Measurements from ENCODE around the gene GRID1. TPM values are rescaled to one million over a fixed set of nuclear protein-coding genes. Genes with fewer than 3 reads are reported as not detected.
A peak's percentile ranks its signal among the peaks of the same experiment; 100 is the strongest.

The GRID1 gene
- total RNA-seq, 1 donor from 2014 or later: under 0.01 TPM

DNA sequence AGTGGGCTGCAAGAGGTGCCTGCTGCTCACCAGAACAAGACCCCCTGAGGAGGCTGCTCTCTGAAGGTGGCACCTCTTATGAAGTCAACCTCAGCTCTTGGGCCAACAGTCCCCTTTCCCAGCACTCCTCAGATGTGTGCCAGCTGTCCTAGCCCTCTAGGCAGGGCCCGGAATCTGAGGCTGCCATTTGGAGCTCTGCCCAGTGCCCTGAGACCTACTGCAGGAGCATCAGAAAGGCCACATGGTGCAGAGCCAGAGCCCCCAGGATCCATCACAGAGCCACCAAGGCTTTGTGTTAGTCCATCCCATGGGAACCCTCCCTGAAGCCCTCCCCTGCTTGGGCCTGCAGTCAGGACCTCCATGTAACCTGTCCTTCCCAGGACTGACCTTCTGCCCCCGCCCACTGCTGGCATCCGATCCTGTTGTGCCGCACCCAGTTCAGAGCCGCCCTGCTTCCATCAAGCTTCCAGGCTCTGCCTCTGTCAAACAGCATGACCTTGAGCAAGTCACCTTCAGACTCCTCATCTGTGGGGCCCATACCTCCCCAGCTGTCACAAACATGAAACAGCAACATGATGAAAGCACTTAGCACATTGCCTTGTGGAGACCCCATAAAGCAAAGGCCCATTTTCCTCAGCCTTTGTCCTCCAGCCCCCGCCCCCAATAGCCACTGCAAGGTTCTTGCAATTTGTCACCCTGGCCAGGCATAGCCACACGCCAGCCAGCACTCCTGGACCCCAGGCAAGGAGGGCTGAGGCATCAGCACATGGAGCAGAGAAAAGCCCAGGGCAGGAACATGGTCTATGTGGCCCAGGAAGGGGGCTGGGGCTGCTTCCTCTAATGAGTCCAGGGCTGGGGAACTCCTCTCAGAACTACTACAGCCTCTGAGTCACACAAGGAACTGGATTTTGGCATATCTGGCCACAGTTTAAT, 51.7 kb downstream of the GRID1 start:
- DNase-seq (ENCODE audit: low read depth in 2 of 2): no peak

DNA sequence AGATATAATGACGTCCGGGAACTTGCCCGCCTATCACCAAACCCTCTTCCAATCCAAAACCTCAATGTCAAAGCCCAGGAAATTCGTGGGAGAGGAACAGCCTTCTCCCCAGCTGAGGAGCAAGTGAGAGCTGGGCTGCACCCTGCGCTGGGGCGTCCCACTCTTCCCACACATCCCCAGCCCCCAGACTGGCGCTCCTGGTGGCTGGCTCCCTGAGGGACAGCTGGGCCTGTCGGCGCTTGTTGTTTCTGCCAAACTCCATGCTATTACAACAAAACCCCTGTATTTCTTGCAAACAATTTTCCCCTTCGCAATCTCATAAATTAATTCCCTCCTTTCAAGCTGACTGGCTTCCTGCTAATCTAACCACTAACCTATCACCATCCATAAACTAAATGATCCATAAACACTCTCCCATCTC, 53.0 kb downstream of the GRID1 start:
- DNase-seq (ENCODE audit: low read depth in 2 of 2): no peak

DNA sequence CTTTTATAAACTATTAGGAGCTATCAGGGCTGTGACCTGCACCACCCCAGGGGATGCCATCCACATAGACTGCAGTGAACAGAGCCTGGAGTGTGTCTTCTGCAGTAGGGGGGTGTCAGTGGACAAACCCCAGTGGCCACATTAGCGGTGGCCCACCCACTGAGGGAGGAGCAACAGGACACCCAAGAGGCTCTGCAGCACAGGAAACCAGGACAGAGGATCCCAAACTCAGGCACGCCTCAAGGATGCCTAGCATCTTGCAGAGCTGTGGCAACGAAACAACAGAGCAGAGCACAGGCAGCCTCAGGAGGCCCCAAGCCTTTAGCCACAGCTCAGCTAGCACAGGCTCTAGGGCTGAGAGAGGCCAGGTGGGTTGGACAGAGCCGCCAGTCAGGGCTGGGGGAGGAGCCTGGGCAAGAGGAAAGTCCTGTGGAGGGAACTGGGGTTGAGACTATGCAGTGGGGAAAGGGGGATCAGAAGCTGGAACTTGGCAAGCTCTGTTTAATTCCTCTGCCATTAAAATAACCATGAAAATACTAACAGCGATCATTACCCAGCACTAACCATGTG, 53.8 kb downstream of the GRID1 start:
- no peak for DNase-seq (ENCODE audit: low read depth in 2 of 2)

DNA sequence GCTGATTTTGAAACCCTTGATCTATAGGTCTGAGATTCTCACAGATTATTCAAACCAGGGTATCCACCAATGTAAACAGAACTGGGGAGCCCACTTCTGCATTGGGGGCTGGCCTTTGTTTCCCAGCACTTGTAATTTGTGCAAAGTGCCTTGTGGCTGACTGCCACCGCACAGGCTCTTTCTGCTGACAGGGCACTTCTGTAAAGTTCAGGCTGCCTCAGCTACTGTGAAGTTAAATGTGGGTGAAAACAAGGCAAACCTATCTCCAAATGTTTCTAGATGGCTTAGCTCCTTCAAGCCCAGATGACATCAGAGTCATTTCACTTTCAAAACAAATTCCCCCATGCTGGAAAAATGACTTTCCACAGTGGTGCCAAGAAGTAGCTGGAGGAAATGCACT, 54.7 kb downstream of the GRID1 start:
- DNase-seq (ENCODE audit: low read depth in 2 of 2): no peak

DNA sequence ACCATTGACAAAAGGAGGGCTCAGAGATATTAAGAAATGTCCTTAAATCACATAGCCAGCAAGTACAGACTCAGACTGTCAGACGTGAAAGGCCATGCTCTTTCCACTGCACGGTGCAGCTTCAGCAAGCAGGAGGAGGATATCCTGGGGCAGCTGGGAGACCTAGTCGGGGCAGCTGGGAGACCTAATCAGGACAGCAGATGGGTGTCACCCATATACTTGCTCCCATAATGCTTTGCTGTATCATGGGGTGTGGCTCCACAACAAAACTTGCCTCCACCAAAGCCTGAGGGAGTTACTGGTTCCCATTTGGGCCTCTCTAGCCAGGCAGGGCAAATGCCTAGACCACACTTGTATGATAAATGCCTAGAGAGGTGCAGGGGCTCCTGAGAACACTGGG, 55.4 kb downstream of the GRID1 start:
- no peak for DNase-seq (ENCODE audit: low read depth in 2 of 2)

DNA sequence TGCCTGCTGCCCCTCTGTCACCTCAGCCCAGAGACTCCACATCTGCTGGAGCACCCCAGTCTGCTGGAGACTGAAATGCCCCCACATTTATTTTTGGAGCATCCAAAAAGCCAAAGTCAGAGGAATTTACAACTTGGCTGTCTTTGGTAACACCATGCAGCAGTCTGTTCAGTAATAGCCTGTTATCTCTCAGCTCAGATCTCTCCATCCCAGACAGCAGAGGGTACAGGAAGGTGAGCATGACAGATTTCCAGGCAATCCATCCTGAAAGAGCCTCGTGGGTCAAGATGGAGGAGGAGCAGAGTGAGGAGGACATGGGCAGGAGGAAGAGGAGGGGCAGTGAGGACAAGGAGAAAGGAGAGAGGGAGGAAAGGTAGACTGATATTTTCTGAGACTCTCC, 55.9 kb downstream of the GRID1 start:
- no peak for DNase-seq (ENCODE audit: low read depth in 2 of 2)

DNA sequence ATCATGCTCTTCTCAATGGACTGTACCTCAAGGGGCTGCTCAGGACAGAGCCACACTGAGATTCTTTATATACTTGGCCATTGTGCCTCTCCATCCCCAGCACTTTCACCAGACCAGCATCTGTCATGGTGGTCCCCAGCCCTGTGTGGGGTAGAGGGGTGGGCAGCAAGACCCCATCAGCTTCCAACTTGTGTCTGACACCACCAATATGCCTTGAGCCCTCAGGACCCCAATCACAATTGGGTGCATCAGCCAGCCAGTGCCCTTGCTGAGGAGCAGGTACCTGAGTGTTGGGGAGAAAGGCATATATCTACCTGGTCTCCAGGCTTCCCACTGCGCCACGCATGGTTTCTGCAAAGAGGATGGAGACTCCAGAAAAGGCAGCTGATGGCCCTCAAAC, 56.3 kb downstream of the GRID1 start:
- DNase-seq (ENCODE audit: low read depth in 2 of 2): no peak

DNA sequence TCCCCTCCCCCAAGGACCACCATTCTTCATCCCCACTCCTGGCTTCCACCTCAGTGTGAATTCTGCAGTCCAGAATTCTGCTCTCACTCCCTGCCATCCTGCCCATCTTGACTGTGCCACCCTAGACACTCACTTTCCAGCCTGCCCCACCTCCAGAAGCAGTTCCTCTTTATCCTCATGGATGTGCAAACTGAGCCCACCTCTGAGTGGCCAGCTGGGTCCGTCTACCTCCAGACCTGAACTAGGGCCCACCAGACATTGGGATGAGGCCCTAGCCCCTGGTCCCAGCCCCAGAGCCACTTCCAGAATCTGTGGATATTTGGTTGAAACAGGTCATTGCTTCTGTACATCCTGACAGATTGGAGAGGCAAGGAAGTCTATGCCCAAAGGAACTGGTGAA, 58.5 kb downstream of the GRID1 start:
- no peak for DNase-seq (ENCODE audit: low read depth in 2 of 2)

DNA sequence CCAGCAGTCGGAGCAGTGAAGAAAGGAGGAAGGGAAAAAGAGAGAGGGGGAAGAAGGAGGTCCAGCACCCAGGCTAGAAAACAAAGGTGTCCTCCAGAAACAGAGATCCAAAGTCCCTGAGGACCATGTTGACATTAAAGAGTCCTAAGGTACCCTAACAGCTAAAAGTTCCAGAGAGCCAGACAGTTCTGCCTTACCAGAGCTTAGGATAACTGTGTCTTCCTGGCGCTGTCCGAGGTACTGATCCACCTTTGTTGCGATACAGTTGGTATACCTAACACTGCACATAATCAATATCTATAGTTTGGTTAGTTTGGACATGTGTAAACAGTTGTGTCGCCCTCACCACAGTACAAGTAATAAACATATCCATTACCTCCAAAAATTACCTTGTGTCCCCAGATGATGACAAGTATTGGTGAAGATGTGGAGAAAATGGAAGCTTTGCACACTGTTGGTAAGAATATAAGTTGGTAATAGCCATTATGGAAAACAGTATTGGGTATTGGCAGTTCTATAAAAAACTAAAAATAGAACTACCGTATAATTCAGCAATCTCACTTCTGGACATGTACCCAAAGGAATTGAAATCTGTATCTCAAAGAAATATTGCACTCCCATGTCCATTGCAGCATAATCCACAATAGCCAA, 59.8 kb downstream of the GRID1 start:
- peak; percentile 2 to 25 for DNase-seq (ENCODE audit: low read depth in 2 of 2)

DNA sequence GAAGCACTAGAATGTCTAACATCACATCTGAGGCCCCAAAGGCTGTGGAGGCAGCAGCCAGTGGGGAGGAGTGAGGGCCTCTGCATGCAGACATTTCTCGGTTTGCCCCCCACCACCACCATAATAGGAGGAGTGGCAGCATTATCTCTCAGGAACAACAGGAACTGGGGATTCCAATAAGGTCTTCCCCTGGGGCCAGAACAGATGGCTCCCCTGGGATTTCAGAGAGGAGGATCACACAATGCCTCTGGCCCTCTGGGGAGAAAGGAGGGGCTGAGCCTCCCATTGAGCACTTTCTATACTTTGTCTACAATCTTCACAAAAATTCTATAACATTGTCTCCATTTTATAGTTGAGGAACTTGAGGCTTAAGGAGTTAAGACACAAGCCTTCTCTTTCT, 61.1 kb downstream of the GRID1 start:
- no peak for DNase-seq (ENCODE audit: low read depth in 2 of 2)

DNA sequence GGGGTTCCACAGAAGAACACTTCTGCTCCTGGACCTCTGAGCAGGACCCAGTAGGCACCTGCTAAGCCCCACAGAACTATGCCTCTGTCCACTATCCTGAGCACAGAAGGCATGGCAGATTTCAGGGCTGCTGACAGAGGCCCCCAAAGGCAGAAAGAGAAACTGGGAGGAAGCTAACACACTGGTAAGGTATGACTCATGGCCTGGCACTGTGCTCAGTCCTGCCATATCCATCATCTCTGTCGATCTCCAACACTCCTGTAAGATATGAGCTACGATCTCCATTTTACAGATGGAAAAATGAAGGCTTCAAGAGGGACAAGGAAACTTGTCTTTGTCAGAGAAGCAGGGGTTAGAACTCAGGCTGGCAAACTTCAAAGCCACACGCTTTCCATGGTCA, 62.2 kb downstream of the GRID1 start:
- no peak for DNase-seq (ENCODE audit: low read depth in 2 of 2)

DNA sequence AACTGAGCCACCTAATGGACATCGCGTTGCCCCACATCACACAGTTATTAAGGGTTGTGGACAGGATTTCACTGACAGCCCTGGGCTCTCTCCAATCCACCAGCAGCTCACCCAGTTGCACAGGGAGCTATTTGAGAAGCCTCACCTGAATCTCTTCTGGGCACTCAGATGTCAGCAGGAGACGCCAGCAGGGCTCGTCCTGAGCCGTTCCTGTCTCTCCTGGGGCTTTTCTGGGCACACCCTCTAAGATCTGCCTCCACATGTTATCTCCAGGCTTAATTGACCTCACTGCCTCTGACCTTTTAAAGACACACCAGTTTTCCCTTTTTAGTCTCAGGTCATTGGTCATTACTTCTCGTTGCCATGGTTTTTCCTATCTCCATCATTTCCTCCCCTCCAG, 63.0 kb downstream of the GRID1 start:
- DNase-seq (ENCODE audit: low read depth in 2 of 2): no peak

DNA sequence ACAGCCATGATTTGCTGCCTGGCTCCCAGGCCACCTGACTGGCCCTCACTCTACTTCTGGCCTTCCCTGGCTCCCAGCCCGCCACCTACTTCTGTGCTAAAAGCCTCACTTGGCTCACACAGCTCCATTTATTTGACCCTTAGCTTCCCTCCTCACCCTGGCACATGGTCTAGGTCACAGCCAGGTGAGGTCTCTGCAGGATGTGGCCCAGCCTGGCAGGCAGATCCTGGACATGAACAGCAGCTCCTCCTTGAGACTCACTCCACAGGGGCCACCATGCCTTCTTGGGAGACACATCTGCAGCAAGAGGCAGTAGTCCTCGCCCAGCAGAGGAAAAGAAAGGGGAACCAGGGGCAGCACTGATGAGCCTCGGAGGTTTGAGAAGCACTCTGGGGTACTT, 64.6 kb downstream of the GRID1 start:
- DNase-seq (ENCODE audit: low read depth in 2 of 2): no peak

DNA sequence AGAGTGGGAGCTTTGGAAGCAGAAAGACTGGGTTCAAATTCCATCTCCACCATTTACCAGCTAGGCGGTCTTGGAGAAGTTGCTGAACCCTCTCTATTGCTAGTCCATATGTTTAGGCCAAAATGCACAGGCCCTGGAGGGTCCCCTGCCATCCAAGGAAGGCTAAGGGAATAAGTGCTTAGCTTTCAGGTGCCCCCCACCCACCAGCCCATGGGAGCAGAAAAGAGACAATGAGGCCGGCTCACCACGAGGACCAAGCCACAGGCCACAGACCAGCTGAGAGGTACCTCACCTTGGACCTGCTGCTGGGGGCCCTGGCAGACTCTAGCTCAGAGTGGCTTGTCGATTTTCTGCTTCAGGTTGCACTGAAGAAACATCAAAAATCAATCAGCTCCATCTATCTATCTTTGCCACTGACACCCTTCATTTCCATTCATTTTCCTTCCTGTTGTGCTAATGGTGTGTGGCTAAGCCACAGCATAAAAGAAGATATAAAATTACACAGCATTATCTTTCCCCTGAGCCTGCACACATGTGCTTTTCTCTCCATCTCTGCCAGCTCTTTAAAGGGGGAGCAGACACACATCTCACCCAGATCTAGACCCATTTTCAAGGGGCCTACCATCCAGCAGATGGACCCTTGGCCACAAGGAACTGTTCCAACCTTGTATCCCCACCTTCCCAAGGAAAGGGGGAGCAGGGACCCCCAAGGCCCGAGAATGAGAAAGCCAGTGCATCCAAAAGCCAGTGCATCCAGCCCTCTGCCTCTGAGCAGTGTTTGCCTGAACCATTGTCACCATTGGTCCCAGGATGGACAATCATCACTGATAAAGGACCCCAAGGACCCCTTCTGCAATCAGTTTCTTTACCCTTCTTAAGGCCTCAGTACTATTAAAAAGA, 65.4 kb downstream of the GRID1 start:
- DNase-seq (ENCODE audit: low read depth in 2 of 2): no peak

DNA sequence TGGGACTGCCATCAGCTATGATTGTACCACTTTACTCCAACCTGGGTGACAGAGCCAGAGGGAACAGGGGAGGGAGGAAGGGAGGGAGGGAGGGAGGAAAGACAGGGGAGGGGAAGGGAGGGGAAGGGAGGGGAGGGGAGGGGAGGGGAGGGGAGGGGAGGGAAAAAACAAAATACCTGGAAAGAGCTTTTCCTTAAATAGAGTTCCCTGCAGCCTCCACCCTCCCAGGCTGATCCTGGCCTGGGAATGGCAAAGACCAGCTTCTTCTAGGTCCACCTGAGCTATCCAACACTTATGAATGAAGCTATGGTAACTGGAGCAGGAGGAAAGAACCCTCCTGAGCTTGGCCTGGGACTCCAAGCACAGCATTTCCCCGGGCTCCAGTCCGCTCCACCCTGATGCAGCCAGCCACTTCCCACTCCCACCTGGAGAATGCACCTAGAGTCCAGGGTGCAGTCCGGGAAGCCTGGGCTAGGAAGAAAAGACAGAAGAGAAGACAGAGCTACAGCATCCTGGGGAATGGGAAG, 66.1 kb downstream of the GRID1 start:
- DNase-seq (ENCODE audit: low read depth in 2 of 2): no peak

DNA sequence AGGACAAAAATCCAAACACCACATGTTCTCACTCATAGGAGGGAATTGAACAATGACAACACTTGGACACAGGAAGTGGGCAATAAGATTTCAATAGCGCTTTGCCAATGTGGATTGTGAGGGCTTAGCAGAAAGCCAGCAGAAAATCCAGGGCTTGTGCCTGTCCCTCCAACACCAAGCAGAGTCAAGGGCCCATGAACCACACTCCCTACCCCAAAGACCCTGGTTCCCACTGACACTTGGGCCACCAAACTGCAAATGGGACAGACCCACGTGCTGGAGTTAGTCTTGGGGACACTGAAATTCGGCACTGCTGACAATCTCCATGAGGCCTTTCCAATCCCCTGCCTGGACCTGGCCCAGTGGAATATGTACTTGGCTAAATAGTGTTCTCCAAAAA, 67.0 kb downstream of the GRID1 start:
- DNase-seq (ENCODE audit: low read depth in 2 of 2): no peak

DNA sequence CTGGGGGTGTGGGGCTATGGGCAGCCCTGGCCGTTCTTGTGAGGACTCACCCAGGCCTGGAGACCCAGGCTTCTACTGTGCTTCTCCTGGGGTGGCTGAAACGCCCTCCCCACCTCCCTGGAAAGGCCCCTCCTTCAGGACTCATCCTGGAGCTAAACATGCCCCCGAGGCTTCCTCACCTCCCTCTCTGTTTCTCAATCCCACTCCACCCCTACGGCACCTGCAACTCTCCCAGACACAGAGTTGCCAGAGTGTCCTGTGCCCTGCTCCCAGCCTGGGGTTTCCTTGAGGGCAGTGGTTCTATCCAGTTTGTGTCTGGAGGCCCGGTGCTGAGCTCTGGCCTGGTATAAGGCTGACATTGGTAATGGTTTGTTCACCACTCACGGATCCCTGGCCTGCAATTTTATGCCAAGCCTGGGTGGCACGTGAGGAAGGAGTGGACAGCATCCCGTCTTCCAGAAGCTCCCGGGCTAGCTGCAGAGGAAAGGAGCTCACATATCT, 68.0 kb downstream of the GRID1 start:
- DNase-seq (ENCODE audit: low read depth in 2 of 2): no peak

DNA sequence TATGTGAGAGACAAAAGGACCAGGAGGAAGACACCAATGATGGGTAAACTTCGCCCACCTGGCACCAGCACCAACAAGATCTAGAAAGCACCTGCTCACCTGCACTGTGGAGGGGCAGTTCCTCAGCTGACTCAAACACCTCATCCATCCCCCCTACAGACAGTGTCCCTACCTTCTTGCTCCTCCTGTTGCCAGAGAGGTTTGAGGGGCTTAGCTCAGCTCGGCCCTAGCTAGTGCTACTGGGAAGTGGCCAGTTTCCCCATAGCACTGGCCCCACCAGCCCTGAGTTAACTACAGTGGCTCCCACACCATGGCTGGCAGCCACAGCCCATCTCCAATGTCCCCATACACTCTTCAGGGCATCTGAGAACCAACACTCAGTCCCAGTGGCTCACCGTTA, 70.8 kb downstream of the GRID1 start:
- no peak for DNase-seq (ENCODE audit: low read depth in 2 of 2)

DNA sequence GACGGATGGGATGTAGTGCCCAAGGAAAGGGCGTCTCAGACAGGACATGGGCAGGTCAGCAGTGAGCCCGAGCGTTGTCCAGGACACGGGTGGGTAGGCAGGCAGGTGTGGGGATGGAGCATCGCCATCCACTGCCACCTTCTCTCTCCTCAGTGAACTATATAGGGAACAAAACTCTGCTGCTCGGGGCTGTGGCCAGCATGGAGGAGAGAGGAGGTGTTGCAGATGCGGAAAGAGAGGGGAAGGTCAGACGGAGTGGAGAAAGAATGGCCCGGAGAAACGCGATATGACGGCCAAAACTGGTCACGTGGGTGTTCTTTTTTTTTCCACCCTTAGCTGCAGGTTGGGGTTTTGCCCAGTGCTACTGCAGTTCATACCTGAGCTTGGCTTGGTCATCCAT, 71.2 kb downstream of the GRID1 start:
- no peak for DNase-seq (ENCODE audit: low read depth in 2 of 2)

DNA sequence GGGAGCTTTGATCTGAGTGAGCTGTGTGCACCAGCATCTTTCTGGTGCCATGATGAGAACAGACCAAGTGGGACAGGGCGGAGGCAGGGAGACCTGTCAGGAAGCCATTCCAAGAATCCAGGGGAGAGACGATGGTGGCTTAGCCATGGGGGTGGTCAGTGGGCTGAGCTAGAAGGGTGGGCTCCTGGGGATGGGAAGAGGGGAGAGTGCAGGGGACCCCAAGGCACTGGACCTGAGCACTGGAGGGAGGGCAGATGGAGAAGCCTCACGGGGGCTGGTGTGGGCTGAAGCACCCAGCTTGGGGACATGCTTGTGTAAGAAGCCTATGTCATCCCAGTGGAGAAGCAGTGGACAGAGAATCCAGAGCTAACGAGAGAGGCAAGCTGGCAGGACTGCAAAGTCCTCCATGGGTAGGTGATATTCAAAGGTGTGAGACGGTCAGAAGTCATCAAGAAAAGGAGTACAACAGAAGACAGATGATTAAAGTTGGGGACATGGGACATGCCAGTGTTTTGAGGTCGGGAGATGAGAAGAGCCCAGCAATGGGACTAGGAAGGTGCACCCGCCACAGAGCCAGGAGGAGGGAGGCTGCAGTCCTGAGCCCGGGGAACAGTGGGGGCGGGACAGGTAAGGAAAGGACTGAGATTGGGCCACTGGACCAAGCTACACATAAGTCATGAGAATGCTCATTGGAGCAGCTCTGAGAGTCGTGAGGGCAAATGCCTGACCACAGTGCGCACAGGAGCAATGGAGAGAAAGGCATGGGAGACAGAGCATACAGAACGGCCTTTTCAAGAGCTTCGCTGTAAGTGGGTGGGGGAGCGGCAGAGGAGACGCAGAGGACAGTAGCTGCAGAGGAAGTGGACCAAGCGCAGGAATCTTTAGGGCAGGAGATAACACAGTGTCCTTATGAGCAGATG, 72.0 kb downstream of the GRID1 start:
- DNase-seq (ENCODE audit: low read depth in 2 of 2): no peak

Data from dermis microvascular lymphatic vessel endothelial cell (primary cell).